Neural cell (in vitro differentiated cells): Measurements from ENCODE around the gene CAMK2D.

ENCODE experiments used
- CTCF ChIP-seq: fragments of 450-650 bp; IDR thresholded peaks from 2 replicates; pipeline ENCODE4 v1.5.1; 2014; ENCODE audit warnings: antibody characterized with exemption, mild to moderate bottlenecking, moderate library complexity; ENCODE audit not compliant: poor library complexity, severe bottlenecking
- EP300 ChIP-seq: fragments of 450-650 bp; conservative IDR thresholded peaks from 2 replicates; pipeline ENCODE4 v1.6.1; 2014; ENCODE audit warnings: antibody characterized with exemption, mild to moderate bottlenecking, moderate library complexity; ENCODE audit not compliant: poor library complexity, severe bottlenecking

GRCh38 chr4:113750734-113751133 lies 10.8 kb downstream of the CAMK2D start:
- TF ChIP-seq EP300 (no peak), CTCF (no peak)
